Calu3 (cell line): Measurements from ENCODE around the gene SFXN1. TPM values are rescaled to one million over a fixed set of nuclear protein-coding genes. Genes with fewer than 3 reads are reported as not detected.

Experiments
- BruUV-seq: library from RNA; stranded (reverse); fragments of 400-500 nt; replicated peaks from 2 replicates; lab custom pipeline; 2021; lab: Mats Ljungman, UMichigan
- CTCF ChIA-PET: fragments of 300-600 bp; sonication (Branson Sonifier 250); formaldehyde crosslinking; loops from one replicate; lab custom pipeline; 2022; ENCODE audit warnings: antibody characterized with exemption; lab: Charles Lee
- DNase-seq: peaks from one replicate; pipeline ENCODE4 v3.0.0; 2022
- H3K27ac Mint-ChIP-seq: one replicate; pipeline ENCODE4 v1.8.0; 2022; ENCODE audit warnings: mixed read lengths; ENCODE audit not compliant: unreplicated experiment
- H3K27me3 Mint-ChIP-seq: one replicate; pipeline ENCODE4 v1.8.0; 2022; ENCODE audit warnings: mixed read lengths; ENCODE audit not compliant: unreplicated experiment
- H3K36me3 Mint-ChIP-seq: one replicate; pipeline ENCODE4 v1.8.0; 2022; ENCODE audit warnings: mild to moderate bottlenecking, moderate library complexity, mixed read lengths; ENCODE audit not compliant: insufficient read depth, unreplicated experiment
- H3K4me1 Mint-ChIP-seq: one replicate; pipeline ENCODE4 v1.8.0; 2022; ENCODE audit warnings: mild to moderate bottlenecking, low read depth, mixed read lengths; ENCODE audit not compliant: unreplicated experiment
- H3K4me3 Mint-ChIP-seq: one replicate; pipeline ENCODE4 v1.8.0; 2022; ENCODE audit warnings: mild to moderate bottlenecking, low read depth, moderate library complexity, mixed read lengths; ENCODE audit not compliant: unreplicated experiment
- H3K9me3 Mint-ChIP-seq: one replicate; pipeline ENCODE4 v1.8.0; 2022; ENCODE audit warnings: low read depth, mixed read lengths; ENCODE audit not compliant: unreplicated experiment
- CTCF ChIP-seq: fragments of 200-600 bp; IDR thresholded peaks from one replicate; pipeline ENCODE4 v1.8.0; 2022; ENCODE audit warnings: antibody characterized with exemption; ENCODE audit not compliant: unreplicated experiment
- intact Hi-C: fragments of 100-400 bp; cut with micrococcal nuclease; formaldehyde crosslinking; loops from one replicate; pipeline ENCODE4 v1.10.0; 2022; ENCODE audit not compliant: unreplicated experiment
- total RNA-seq: library from RNA; stranded (reverse); gene quantifications from 2 replicates; pipeline ENCODE4 v1.2.3, GENCODE V29; 2022

The SFXN1 gene
- total RNA-seq, 1 experiment from 2014 or later: 106 TPM

DNA sequence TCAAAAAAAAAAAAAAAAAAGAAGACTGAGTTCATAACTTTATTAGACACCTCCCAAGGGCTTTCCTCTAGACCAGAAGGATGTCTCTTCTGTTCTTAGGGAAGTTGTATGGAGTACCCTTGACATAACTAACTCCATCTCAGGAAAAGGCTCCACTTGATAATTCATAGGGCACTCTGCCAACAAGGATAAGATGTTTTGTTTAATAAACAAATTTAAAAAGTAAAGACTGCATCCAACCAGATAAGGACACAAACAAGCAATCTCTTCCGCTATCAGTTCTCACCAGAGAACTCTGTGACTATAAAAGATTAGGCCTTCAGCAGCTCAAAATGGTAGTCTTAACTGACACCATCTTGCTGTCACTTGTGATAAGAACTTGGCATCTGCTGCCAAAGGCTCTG is 65.8 kb downstream of the SFXN1 start:
- no peaks in the 10 kb centered on the region for H3K4me1 Mint-ChIP-seq
- peaks cover 76% of the 10 kb centered on the region for H3K27me3 Mint-ChIP-seq
- CTCF ChIA-PET: interaction anchor here (0.7 kb wide), 1 partner anchor 12 kb away, joined by 5 read pairs; no protein-coding TSS in a partner anchor
- DNase-seq: no peak
- H3K27ac Mint-ChIP-seq: no peak overlapping the region
- no peak overlapping the region for H3K4me3 Mint-ChIP-seq
- BruUV-seq: no TSS peak
- no peak for TF ChIP-seq CTCF
- intact Hi-C loops: no loop called here
- H3K36me3 Mint-ChIP-seq: no peaks in the 10 kb centered on the region
- peaks cover 2% of the 10 kb centered on the region for H3K9me3 Mint-ChIP-seq

DNA sequence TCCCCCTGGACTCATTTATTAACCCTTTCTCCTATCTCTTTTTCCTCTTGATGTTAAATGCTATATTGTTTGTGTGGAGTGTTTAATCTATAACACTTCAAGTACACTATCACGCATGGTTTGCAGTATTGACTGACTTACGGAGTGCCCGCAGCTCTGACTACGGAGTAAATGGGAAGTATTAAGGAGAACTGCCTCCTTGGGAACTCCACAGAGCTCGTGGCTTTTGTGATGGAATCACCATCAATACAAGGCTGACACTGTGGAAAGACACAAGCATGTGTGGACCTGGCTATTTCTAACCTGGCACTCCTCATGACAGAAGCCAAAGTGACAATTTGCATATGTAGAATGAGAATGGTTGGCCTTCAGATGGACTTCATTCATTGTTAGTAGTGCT is 66.2 kb downstream of the SFXN1 start:
- no peaks in the 10 kb centered on the region for H3K4me1 Mint-ChIP-seq
- CTCF ChIA-PET: interaction anchor here (0.7 kb wide), 1 partner anchor 12 kb away, joined by 5 read pairs; no protein-coding TSS in a partner anchor
- DNase-seq: no peak
- peaks cover 2% of the 10 kb centered on the region for H3K9me3 Mint-ChIP-seq
- no peaks in the 10 kb centered on the region for H3K36me3 Mint-ChIP-seq
- no peak overlapping the region for H3K27ac Mint-ChIP-seq
- peaks cover 76% of the 10 kb centered on the region for H3K27me3 Mint-ChIP-seq
- H3K4me3 Mint-ChIP-seq: no peak overlapping the region
- BruUV-seq: no TSS peak
- intact Hi-C loops: no loop called here
- no peak for TF ChIP-seq CTCF

- no TSS peak for BruUV-seq
- H3K27me3 Mint-ChIP-seq: peaks cover 83% of the 10 kb centered on the region
- H3K4me3 Mint-ChIP-seq: no peak overlapping the region
- no peak overlapping the region for H3K27ac Mint-ChIP-seq
- no peak for DNase-seq
- peaks cover 2% of the 10 kb centered on the region for H3K9me3 Mint-ChIP-seq
- no peak for TF ChIP-seq CTCF
- no peaks in the 10 kb centered on the region for H3K36me3 Mint-ChIP-seq
- no peaks in the 10 kb centered on the region for H3K4me1 Mint-ChIP-seq
- intact Hi-C loops: no loop called here
- CTCF ChIA-PET: interaction anchor here (0.6 to 0.7 kb wide), 2 partner anchors 10 to 16 kb away, joined by 3 read pairs; no protein-coding TSS in a partner anchor
Observed at GRCh38 chr5:175547842-175548241, 69.5 kb downstream of the SFXN1 start.

- peaks cover 86% of the 10 kb centered on the region for H3K27me3 Mint-ChIP-seq
- BruUV-seq: no TSS peak
- DNase-seq: no peak
- H3K9me3 Mint-ChIP-seq: peaks cover 2% of the 10 kb centered on the region
- no peak overlapping the region for H3K27ac Mint-ChIP-seq
- no peaks in the 10 kb centered on the region for H3K4me1 Mint-ChIP-seq
- intact Hi-C loops: no loop called here
- CTCF ChIA-PET: interaction anchor here (0.7 kb wide), 1 partner anchor 65 kb away, joined by 5 read pairs; no protein-coding TSS in a partner anchor
- no peaks in the 10 kb centered on the region for H3K36me3 Mint-ChIP-seq
- H3K4me3 Mint-ChIP-seq: no peak overlapping the region
- TF ChIP-seq CTCF: no peak
Observed at GRCh38 chr5:175548626-175549311, 70.4 kb downstream of the SFXN1 start.
